RWPE2 (cell line): ENCODE data around the gene COPS7A.
A peak's percentile ranks its signal among the peaks of the same experiment; 100 is the strongest.

Experiments
- ATAC-seq: fragments of 200-7000 bp; cut with Tn5 transposase; 3 replicates; pipeline ENCODE4 v1.9.1; 2021; ENCODE audit warnings: low read depth
- DNase-seq: peaks from one replicate; pipeline ENCODE4 v3.0.0-alpha.2; 2020; ENCODE audit warnings: low spot score
- H3K27ac ChIP-seq: fragments of 450-650 bp; 2 replicates; pipeline ENCODE4 v1.5.1; 2017; ENCODE audit warnings: mild to moderate bottlenecking; ENCODE audit not compliant: poor library complexity, severe bottlenecking
- H3K27me3 ChIP-seq: fragments of 250-450 bp; sonication (Bioruptor Pico); 2 replicates; pipeline ENCODE4 v1.5.1; 2021; ENCODE audit warnings: mild to moderate bottlenecking, moderate library complexity; ENCODE audit not compliant: insufficient read depth, poor library complexity, severe bottlenecking
- H3K36me3 ChIP-seq: fragments of 250-450 bp; sonication (Bioruptor Pico); 2 replicates; pipeline ENCODE4 v1.5.1; 2020; ENCODE audit warnings: low read depth, mild to moderate bottlenecking, moderate library complexity
- H3K4me1 ChIP-seq: fragments of 250-450 bp; sonication (Bioruptor Pico); 2 replicates; pipeline ENCODE4 v1.5.1; 2021; ENCODE audit warnings: mild to moderate bottlenecking, moderate library complexity; ENCODE audit not compliant: insufficient read depth, poor library complexity, severe bottlenecking
- H3K4me3 ChIP-seq: fragments of 250-450 bp; sonication (Bioruptor Pico); 2 replicates; pipeline ENCODE4 v1.5.1; 2021; ENCODE audit warnings: mild to moderate bottlenecking, moderate library complexity; ENCODE audit not compliant: severe bottlenecking
- H3K9me3 ChIP-seq: fragments of 250-450 bp; sonication (Bioruptor Pico); 2 replicates; pipeline ENCODE4 v1.5.1; 2021; ENCODE audit warnings: mild to moderate bottlenecking, moderate library complexity; ENCODE audit not compliant: severe bottlenecking
- TF ChIP-seq, protein P1 (sequence below): fragments of 450-650 bp; IDR thresholded peaks from one replicate; pipeline ENCODE4 v1.5.1; 2017; ENCODE audit warnings: mild to moderate bottlenecking, moderate library complexity; ENCODE audit not compliant: poor library complexity, severe bottlenecking

The COPS7A gene

DNA sequence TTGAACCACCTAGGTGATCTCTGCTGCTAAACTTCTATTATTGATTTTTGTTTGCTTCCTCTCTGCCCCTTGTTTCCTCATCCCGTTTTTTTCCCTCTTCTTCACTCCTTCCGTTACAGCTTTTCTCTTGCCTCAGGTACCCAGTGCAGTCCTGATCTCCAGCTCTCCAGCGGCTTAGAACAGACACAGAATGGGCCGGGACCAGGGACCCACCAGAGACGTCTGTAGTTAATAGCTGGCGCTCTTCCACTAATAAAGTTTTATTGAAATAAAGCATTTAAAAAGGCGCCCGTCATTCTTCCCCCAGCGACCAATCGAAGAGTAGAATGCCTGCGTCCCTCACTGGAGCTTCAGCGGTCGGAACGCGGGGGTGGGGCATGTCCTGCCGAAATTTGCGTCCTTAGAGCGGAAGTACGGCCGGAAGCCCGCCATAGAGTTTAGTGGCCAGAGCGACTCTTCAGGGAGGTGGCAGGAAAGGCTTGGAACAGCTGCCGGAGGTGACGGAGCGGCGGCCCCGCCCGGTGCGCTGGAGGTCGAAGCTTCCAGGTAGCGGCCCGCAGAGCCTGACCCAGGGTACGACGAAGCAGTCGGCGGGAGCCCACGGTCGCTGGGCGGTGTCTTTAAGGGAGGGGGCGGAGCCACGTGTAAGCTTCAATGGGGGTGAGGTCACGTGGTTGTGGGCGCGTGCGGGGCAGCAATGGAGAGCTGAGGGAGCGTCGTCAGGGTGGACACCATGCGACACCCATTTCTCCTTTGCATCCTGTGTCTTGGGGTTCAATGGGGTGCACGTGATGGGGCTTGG lies at the start of gene COPS7A:
COPS7A (plus strand) TSS at position 440 of the 802 bp plus-strand sequence. CDS start 611 bp downstream, outside the sequence.
- peak within 1 kb of the TSS; percentile 70 for H3K27ac ChIP-seq
- peaks cover 8% of the 10 kb centered on the region for H3K4me1 ChIP-seq
- no peaks in the 10 kb centered on the region for H3K9me3 ChIP-seq
- ATAC-seq = peak; percentile 97
- H3K4me3 ChIP-seq = peak within 1 kb of the TSS; percentile 52
- TF ChIP-seq, protein P1, sequence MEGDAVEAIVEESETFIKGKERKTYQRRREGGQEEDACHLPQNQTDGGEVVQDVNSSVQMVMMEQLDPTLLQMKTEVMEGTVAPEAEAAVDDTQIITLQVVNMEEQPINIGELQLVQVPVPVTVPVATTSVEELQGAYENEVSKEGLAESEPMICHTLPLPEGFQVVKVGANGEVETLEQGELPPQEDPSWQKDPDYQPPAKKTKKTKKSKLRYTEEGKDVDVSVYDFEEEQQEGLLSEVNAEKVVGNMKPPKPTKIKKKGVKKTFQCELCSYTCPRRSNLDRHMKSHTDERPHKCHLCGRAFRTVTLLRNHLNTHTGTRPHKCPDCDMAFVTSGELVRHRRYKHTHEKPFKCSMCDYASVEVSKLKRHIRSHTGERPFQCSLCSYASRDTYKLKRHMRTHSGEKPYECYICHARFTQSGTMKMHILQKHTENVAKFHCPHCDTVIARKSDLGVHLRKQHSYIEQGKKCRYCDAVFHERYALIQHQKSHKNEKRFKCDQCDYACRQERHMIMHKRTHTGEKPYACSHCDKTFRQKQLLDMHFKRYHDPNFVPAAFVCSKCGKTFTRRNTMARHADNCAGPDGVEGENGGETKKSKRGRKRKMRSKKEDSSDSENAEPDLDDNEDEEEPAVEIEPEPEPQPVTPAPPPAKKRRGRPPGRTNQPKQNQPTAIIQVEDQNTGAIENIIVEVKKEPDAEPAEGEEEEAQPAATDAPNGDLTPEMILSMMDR = peak; percentile 23
- no peaks in the 10 kb centered on the region for H3K27me3 ChIP-seq
- peaks cover 15% of the 10 kb centered on the region for H3K36me3 ChIP-seq
- peak; percentile 98 for DNase-seq

DNA sequence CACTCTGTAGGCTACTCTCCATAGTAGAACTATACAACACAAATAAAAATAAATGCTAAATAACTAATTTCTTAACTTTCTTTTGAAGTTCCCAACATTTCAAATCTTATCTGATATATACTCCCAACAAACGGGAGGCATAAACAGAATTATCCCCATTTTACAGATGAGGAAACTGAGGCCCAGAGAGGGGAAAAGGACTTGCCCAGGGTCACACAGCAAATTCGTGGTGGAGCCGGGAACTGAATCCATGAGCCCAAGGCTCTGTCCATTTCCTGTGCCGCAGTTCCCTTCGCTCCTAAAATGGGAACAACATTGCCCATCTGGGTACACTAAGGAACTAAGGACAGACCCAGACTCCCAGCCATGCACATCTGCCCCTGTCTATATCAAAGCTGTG lies 46.9 kb upstream of the COPS7A start:
- Histone ChIP-seq H3K27me3 (no peaks in the 10 kb centered on the region), H3K27ac (no peak overlapping the region), H3K36me3 (peaks cover 84% of the 10 kb centered on the region), H3K4me3 (no peak overlapping the region), H3K9me3 (no peaks in the 10 kb centered on the region), H3K4me1 (no peaks in the 10 kb centered on the region)
- DNase-seq (no peak), ATAC-seq (no peak)
- TF ChIP-seq, protein P1 = no peak

DNA sequence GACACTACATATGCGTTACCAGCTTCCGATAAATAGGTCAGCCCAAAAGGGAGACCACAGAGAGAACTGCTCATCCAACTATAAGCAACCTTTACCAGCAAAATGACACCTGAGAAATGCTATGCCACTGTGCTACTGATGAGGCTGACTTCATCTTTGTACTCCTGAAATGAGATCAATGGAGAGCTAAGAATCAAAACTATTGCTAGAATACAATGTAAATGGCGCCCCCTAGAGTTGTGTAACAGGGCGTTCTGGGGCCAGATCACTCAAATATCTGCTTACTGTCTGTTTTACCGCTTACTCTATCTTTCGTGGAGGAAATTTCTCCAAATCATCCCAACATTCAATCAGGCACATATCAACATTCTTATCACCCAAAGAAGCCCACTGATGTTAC lies 39.2 kb upstream of the COPS7A start:
- H3K27me3 ChIP-seq = no peaks in the 10 kb centered on the region
- peaks cover 33% of the 10 kb centered on the region for H3K36me3 ChIP-seq
- no peak for ATAC-seq
- TF ChIP-seq, protein P1 = peak; percentile 64
- no peak overlapping the region for H3K4me3 ChIP-seq
- DNase-seq = no peak
- no peak overlapping the region for H3K27ac ChIP-seq
- peaks cover 9% of the 10 kb centered on the region for H3K4me1 ChIP-seq
- no peaks in the 10 kb centered on the region for H3K9me3 ChIP-seq

DNA sequence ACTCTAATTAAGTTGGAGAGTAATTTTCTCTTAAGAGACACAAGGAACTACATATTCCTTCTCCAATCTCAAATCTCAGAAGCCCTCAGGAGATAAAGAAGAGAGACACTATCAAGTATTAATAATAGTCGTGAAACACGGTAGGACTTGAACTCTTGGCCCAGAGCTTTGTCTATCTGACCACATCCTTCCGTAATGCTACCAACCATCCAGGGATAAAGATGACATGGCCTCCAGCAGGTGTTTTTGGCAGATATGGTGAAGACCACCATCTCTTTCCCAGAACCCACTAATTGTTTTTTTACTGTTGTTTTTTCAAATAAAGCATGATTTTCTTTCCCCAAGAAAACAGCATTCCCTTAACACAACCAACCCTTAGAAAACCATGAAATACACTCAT lies 38.0 kb upstream of the COPS7A start:
- H3K9me3 ChIP-seq = no peaks in the 10 kb centered on the region
- no peak for ATAC-seq
- H3K4me3 ChIP-seq = no peak overlapping the region
- peaks cover 22% of the 10 kb centered on the region for H3K36me3 ChIP-seq
- DNase-seq = no peak
- TF ChIP-seq, protein P1 = no peak
- H3K27ac ChIP-seq = no peak overlapping the region
- H3K4me1 ChIP-seq = peaks cover 14% of the 10 kb centered on the region
- no peaks in the 10 kb centered on the region for H3K27me3 ChIP-seq

DNA sequence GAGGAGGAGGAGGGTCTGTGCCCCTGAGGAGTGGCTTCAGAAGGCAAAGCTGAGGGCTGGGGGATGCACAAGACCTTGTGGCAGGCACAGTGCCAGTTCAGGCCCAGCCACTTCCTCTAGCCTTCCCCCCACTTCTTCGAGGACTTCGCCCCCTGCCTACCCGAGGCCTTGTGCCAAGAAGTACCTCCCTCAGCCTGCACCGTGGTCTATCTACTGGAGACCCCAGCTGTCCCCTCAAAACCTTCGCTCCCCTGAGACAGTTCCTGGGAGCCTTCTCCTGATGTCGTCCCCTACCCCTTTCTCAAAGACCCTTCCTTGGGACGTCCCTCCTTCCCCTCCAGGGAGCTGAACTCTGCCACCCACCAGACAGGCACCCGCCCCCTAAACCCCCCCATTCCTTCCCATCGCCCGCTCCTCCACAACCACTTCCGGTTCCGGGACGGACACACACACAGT lies 35.3 kb upstream of the COPS7A start:
- H3K27ac ChIP-seq = peak overlapping the region; percentile 79
- TF ChIP-seq, protein P1 = no peak
- no peak for DNase-seq
- H3K27me3 ChIP-seq = no peaks in the 10 kb centered on the region
- peak; percentile 1; the same call in 1 of the 3 replicates for ATAC-seq
- no peaks in the 10 kb centered on the region for H3K9me3 ChIP-seq
- peak overlapping the region; percentile 60 for H3K4me3 ChIP-seq
- peaks cover 14% of the 10 kb centered on the region for H3K4me1 ChIP-seq
- peaks cover 22% of the 10 kb centered on the region for H3K36me3 ChIP-seq
